ENCODE data around the gene NUP214. TPM values are rescaled to one million over a fixed set of nuclear protein-coding genes. Genes with fewer than 3 reads are reported as not detected.

NUP214 gene
- total RNA-seq, 1 experiment from 2014 or later, result 35.5 TPM

DNA sequence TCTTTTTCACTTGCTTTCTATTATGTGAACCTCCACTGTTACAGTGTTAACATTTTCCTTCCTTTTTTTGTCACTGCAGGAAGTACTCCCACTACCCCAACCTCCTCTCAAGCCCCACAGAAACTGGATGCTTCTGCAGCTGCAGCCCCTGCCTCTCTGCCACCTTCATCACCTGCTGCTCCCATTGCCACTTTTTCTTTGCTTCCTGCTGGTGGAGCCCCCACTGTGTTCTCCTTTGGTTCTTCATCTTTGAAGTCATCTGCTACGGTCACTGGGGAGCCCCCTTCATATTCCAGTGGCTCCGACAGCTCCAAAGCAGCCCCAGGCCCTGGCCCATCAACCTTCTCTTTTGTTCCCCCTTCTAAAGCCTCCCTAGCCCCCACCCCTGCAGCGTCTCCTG lies 18.8 kb downstream of the NUP214 start:
- BruUV-seq (replicated peaks), result no TSS peak
- CTCF ChIA-PET, result no interaction called here
- no peaks in the 10 kb centered on the region for H3K4me1 ChIP-seq (ENCODE audit: control insufficient read depth in 1 of 2, insufficient read depth in 2 of 2, low read length in 2 of 2)
- no peaks in the 10 kb centered on the region for H3K79me2 ChIP-seq (ENCODE audit: insufficient read depth, low read length)
- H3K9me2 ChIP-seq (ENCODE audit: insufficient read depth), result no peaks in the 10 kb centered on the region
- intact Hi-C loops (cut with micrococcal nuclease), result no loop called here
- H3K27ac ChIP-seq (ENCODE audit: low read depth, low read length), result no peak overlapping the region
- H2AFZ ChIP-seq (ENCODE audit: low read depth, low read length, poor library complexity, severe bottlenecking), result no peak overlapping the region
- no peak overlapping the region for H3K4me2 ChIP-seq (ENCODE audit: low read length)
- H3K4me3 ChIP-seq (replicated peaks in 1 of 2; ENCODE audit: low read depth in 1 of 2, low read length in 2 of 2), result no peak overlapping the region
- H4K20me1 ChIP-seq (ENCODE audit: insufficient read depth), result no peaks in the 10 kb centered on the region
- peaks cover 65 to 73% of the 10 kb centered on the region in 2 experiments for H3K36me3 ChIP-seq (ENCODE audit: control insufficient read depth in 1 of 2, insufficient read depth in 2 of 2, low read length in 2 of 2)
- no peak overlapping the region for H3K9ac ChIP-seq (ENCODE audit: low read length)
- no peak for DNase-seq (ENCODE audit: low read depth, low spot score)
- no peak for TF ChIP-seq RAD21 (IDR thresholded peaks at IDR 0.05; ENCODE audit: low read depth)
- POLR2A ChIA-PET, result no interaction called here
- no peak for ATAC-seq
- RAD21 ChIA-PET (ENCODE audit: low non-redundant PET in 1 of 2, low total read pairs in 2 of 2, uncharacterized antibody in 2 of 2, unreplicated experiment in 2 of 2), result no interaction called here
- H3K27me3 ChIP-seq (ENCODE audit: insufficient read depth, low read length), result no peaks in the 10 kb centered on the region
- H3K9me3 ChIP-seq (ENCODE audit: control insufficient read depth in 1 of 2, insufficient read depth in 1 of 2, low read depth in 1 of 2, low read length in 2 of 2), result no peaks in the 10 kb centered on the region

DNA sequence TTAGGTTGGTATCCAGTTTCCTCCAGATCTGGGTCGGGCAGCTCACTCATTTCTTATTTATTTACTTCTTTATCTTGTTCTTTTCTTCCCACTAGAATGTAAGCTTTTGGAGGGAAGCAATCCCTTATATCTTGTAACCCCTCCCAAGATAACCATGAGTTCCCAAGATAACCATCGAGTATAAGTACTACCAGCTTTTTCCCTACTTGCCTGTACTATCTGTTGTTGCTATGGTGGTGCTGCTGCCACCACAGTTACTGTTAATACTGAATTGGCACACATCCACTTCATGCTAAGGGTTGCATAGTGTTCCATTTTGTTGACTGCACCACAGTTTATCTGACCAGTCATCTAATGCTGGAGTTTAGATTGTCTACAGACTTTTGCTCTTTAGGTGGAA lies 19.9 kb downstream of the NUP214 start:
- ChIA-PET RAD21 (ENCODE audit: low non-redundant PET in 1 of 2, low total read pairs in 2 of 2, uncharacterized antibody in 2 of 2, unreplicated experiment in 2 of 2) (no interaction called here), POLR2A (no interaction called here), CTCF (no interaction called here)

More for the DNA sequence above, 19.9 kb downstream of the NUP214 start:
- no peak overlapping the region for H3K4me3 ChIP-seq (replicated peaks in 1 of 2; ENCODE audit: low read depth in 1 of 2, low read length in 2 of 2)
- H3K79me2 ChIP-seq (ENCODE audit: insufficient read depth, low read length), result no peaks in the 10 kb centered on the region
- no peak overlapping the region for H3K27ac ChIP-seq (ENCODE audit: low read depth, low read length)
- DNase-seq (ENCODE audit: low read depth, low spot score) (no peak), ATAC-seq (no peak)
- H3K4me2 ChIP-seq (ENCODE audit: low read length), result no peak overlapping the region
- intact Hi-C loops (cut with micrococcal nuclease), result no loop called here
- TF ChIP-seq POLR2AphosphoS5 (IDR thresholded peaks at IDR 0.05; ENCODE audit: low read depth, low read length) (no peak), YY1 (IDR thresholded peaks at IDR 0.05; ENCODE audit: extremely low read depth, insufficient replicate concordance, low read depth, low read length) (no peak), REST (IDR thresholded peaks at IDR 0.05; ENCODE audit: low read depth) (no peak), ZNF274 (IDR thresholded peaks at IDR 0.05; ENCODE audit: low read depth, low read length) (no peak), CTCF (IDR thresholded peaks at IDR 0.05 in 2 of 3, conservative IDR thresholded peaks at IDR 0.05 in 1 of 3; ENCODE audit: borderline replicate concordance in 1 of 3, insufficient read depth in 1 of 3, low read depth in 2 of 3, low read length in 2 of 3) (no peak), CBX3 (IDR thresholded peaks at IDR 0.05; ENCODE audit: low read depth) (no peak), SIN3A (IDR thresholded peaks at IDR 0.05; ENCODE audit: low read depth) (no peak), CEBPB (IDR thresholded peaks at IDR 0.05; ENCODE audit: low read depth) (no peak), ZFX (IDR thresholded peaks at IDR 0.05) (no peak), RAD21 (IDR thresholded peaks at IDR 0.05; ENCODE audit: low read depth) (no peak), FOSL1 (IDR thresholded peaks at IDR 0.05; ENCODE audit: low read depth) (no peak), SP1 (IDR thresholded peaks at IDR 0.05; ENCODE audit: low read depth) (no peak), EZH2phosphoT487 (IDR thresholded peaks at IDR 0.05; ENCODE audit: borderline replicate concordance) (no peak)
- TF ChIP-seq, protein P1, sequence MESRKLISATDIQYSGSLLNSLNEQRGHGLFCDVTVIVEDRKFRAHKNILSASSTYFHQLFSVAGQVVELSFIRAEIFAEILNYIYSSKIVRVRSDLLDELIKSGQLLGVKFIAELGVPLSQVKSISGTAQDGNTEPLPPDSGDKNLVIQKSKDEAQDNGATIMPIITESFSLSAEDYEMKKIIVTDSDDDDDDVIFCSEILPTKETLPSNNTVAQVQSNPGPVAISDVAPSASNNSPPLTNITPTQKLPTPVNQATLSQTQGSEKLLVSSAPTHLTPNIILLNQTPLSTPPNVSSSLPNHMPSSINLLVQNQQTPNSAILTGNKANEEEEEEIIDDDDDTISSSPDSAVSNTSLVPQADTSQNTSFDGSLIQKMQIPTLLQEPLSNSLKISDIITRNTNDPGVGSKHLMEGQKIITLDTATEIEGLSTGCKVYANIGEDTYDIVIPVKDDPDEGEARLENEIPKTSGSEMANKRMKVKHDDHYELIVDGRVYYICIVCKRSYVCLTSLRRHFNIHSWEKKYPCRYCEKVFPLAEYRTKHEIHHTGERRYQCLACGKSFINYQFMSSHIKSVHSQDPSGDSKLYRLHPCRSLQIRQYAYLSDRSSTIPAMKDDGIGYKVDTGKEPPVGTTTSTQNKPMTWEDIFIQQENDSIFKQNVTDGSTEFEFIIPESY (IDR thresholded peaks at IDR 0.05; ENCODE audit: extremely low read depth, insufficient replicate concordance, low read length), result no peak
- H2AFZ ChIP-seq (ENCODE audit: low read depth, low read length, poor library complexity, severe bottlenecking), result no peak overlapping the region
- H4K20me1 ChIP-seq (ENCODE audit: insufficient read depth), result no peaks in the 10 kb centered on the region
- H3K9me2 ChIP-seq (ENCODE audit: insufficient read depth), result no peaks in the 10 kb centered on the region
- no peaks in the 10 kb centered on the region for H3K4me1 ChIP-seq (ENCODE audit: control insufficient read depth in 1 of 2, insufficient read depth in 2 of 2, low read length in 2 of 2)
- no TSS peak for BruUV-seq (replicated peaks)
- peaks cover 64 to 67% of the 10 kb centered on the region in 2 experiments for H3K36me3 ChIP-seq (ENCODE audit: control insufficient read depth in 1 of 2, insufficient read depth in 2 of 2, low read length in 2 of 2)
- no peaks in the 10 kb centered on the region for H3K27me3 ChIP-seq (ENCODE audit: insufficient read depth, low read length)
- H3K9ac ChIP-seq (ENCODE audit: low read length), result no peak overlapping the region
- H3K9me3 ChIP-seq (ENCODE audit: control insufficient read depth in 1 of 2, insufficient read depth in 1 of 2, low read depth in 1 of 2, low read length in 2 of 2), result no peaks in the 10 kb centered on the region
